EL (cell line): ENCODE data around the gene GATB.

Experiments
- DNase-seq: peaks from one replicate; pipeline ENCODE4 v3.0.0-alpha.2; 2016

Gene GATB

GRCh38 chr4:151694961-151695720, 65.7 kb downstream of the GATB start:
- no peak for DNase-seq

- DNase-seq: no peak
Measured at GRCh38 chr4:151692821-151693673, 67.8 kb downstream of the GATB start.

GRCh38 chr4:151692443-151692782, 68.4 kb downstream of the GATB start:
- DNase-seq: no peak

- no peak for DNase-seq
Measured at GRCh38 chr4:151691639-151692442, 69.0 kb downstream of the GATB start.

- no peak for DNase-seq
Measured at GRCh38 chr4:151690876-151691275, 69.9 kb downstream of the GATB start.

GRCh38 chr4:151690164-151690870, 70.5 kb downstream of the GATB start:
- peak; percentile 74 for DNase-seq

GRCh38 chr4:151689211-151689991, 71.4 kb downstream of the GATB start:
- no peak for DNase-seq

- no peak for DNase-seq
Measured at GRCh38 chr4:151688785-151689043, 72.1 kb downstream of the GATB start.

GRCh38 chr4:151688003-151688784, 72.6 kb downstream of the GATB start:
- DNase-seq: peak; percentile 89

- DNase-seq: peak; percentile 67
Measured at GRCh38 chr4:151687021-151687640, 73.7 kb downstream of the GATB start.

- no peak for DNase-seq
Measured at GRCh38 chr4:151685303-151685702, 75.5 kb downstream of the GATB start.

GRCh38 chr4:151681085-151681484, 79.7 kb downstream of the GATB start:
- no peak for DNase-seq

GRCh38 chr4:151679231-151679630, 81.6 kb downstream of the GATB start:
- DNase-seq: no peak

- DNase-seq: no peak
Measured at GRCh38 chr4:151678048-151678872, 82.5 kb downstream of the GATB start.

- no peak for DNase-seq
Measured at GRCh38 chr4:151677193-151677592, 83.6 kb downstream of the GATB start.

- DNase-seq: peak; percentile 81
Measured at GRCh38 chr4:151676301-151676700, 84.5 kb downstream of the GATB start.

GRCh38 chr4:151675411-151675971, 85.3 kb downstream of the GATB start:
- DNase-seq: no peak

GRCh38 chr4:151674804-151675391, 85.9 kb downstream of the GATB start:
- DNase-seq: no peak

GRCh38 chr4:151673908-151674520, 86.8 kb downstream of the GATB start:
- no peak for DNase-seq
